GM10266 (cell line): ENCODE data around the gene DENR.

Experiments used
- DNase-seq: peaks from one replicate; pipeline ENCODE4 v3.0.0; 2012; ENCODE audit errors: extremely low spot score
- CTCF ChIP-seq: IDR thresholded peaks from 2 replicates; pipeline ENCODE4 v1.5.1; 2012; ENCODE audit warnings: mild to moderate bottlenecking, low read depth; ENCODE audit not compliant: control insufficient read depth, insufficient read depth; ENCODE audit errors: missing control alignments

Gene DENR

GRCh38 chr12:122724641-122725243, 27.9 kb upstream of the DENR start:
- no peak for DNase-seq
- TF ChIP-seq CTCF, result no peak

- TF ChIP-seq CTCF, result no peak
- DNase-seq, result no peak
Observed at GRCh38 chr12:122725452-122726079, 27.1 kb upstream of the DENR start.

- DNase-seq, result no peak
- no peak for TF ChIP-seq CTCF
Observed at GRCh38 chr12:122726080-122726558, 26.5 kb upstream of the DENR start.

- TF ChIP-seq CTCF, result no peak
- no peak for DNase-seq
Observed at GRCh38 chr12:122729583-122730214, 22.9 kb upstream of the DENR start.

GRCh38 chr12:122730215-122731014, 22.2 kb upstream of the DENR start, which contains the start of gene HCAR1:
Gene HCAR1 (minus strand): TSS chr12:122730844. CDS start chr12:122730339, 505 bp downstream.
- TF ChIP-seq CTCF, result no peak
- DNase-seq, result no peak

- no peak for TF ChIP-seq CTCF
- no peak for DNase-seq
Observed at GRCh38 chr12:122732170-122732569, 20.5 kb upstream of the DENR start.
